HG02610 (cell line): ENCODE measurements around the gene SVEP1.
"Not testable (repeated sequence)": the region's sequence is repeated elsewhere in the genome, so short reads cannot be mapped to it uniquely, and the experiment has no call there.

Experiments
- ATAC-seq: cut with Tn5 transposase; IDR thresholded peaks from one replicate; pipeline ENCODE4 v1.9.1; 2021; ENCODE audit warnings: mild to moderate bottlenecking, moderate library complexity; ENCODE audit not compliant: unreplicated experiment

SVEP1 gene

GRCh38 chr9:110579034-110579861 lies at the start of gene SVEP1:
Gene SVEP1, minus strand, starts transcription at chr9:110579741. Its CDS starts 198 bp downstream, at chr9:110579543.
- no peak for ATAC-seq

GRCh38 chr9:110626101-110626829 lies 46.7 kb upstream of the SVEP1 start:
- peak; percentile 96 for ATAC-seq

- no peak for ATAC-seq
Observed at GRCh38 chr9:110623462-110624025, 44.0 kb upstream of the SVEP1 start.

- no peak for ATAC-seq
Observed at GRCh38 chr9:110622368-110622767, 42.8 kb upstream of the SVEP1 start.

- no peak for ATAC-seq
Observed at GRCh38 chr9:110620726-110621125, 41.2 kb upstream of the SVEP1 start.

- ATAC-seq: no peak
Observed at GRCh38 chr9:110619831-110620230, 40.3 kb upstream of the SVEP1 start.

GRCh38 chr9:110615498-110615897 lies 36.0 kb upstream of the SVEP1 start:
- ATAC-seq: no peak

GRCh38 chr9:110614576-110614975 lies 35.0 kb upstream of the SVEP1 start:
- ATAC-seq: not testable (repeated sequence)

- no peak for ATAC-seq
Observed at GRCh38 chr9:110606179-110606790, 26.7 kb upstream of the SVEP1 start.

- no peak for ATAC-seq
Observed at GRCh38 chr9:110605565-110605964, 26.0 kb upstream of the SVEP1 start.

GRCh38 chr9:110604171-110604601 lies 24.6 kb upstream of the SVEP1 start:
- no peak for ATAC-seq

- ATAC-seq: no peak
Observed at GRCh38 chr9:110602281-110602680, 22.7 kb upstream of the SVEP1 start.

GRCh38 chr9:110601098-110601497 lies 21.6 kb upstream of the SVEP1 start:
- ATAC-seq: no peak

- ATAC-seq: no peak
Observed at GRCh38 chr9:110599468-110599867, 19.9 kb upstream of the SVEP1 start.

- no peak for ATAC-seq
Observed at GRCh38 chr9:110592044-110592830, 12.7 kb upstream of the SVEP1 start.

- no peak for ATAC-seq
Observed at GRCh38 chr9:110591526-110591925, 12.0 kb upstream of the SVEP1 start.

GRCh38 chr9:110590816-110591215 lies 11.3 kb upstream of the SVEP1 start:
- ATAC-seq: no peak

GRCh38 chr9:110588296-110588695 lies 8.8 kb upstream of the SVEP1 start:
- ATAC-seq: no peak

GRCh38 chr9:110583237-110583636 lies 3.7 kb upstream of the SVEP1 start:
- ATAC-seq: no peak

GRCh38 chr9:110582156-110582555 lies 2.6 kb upstream of the SVEP1 start:
- no peak for ATAC-seq

GRCh38 chr9:110580850-110581249 lies 1.3 kb upstream of the SVEP1 start:
- no peak for ATAC-seq
